Stimulated activated CD4-positive, alpha-beta T cell treated with anti-CD3 and anti-CD28 coated beads, Interleukin-2, amount 100 ng/mL, for 48 hours (primary cell): ENCODE measurements around the gene CCDC194.
A peak's percentile ranks its signal among the peaks of the same experiment; 100 is the strongest.

Experiments
- DNase-seq, 2 donors: peaks; one replicate each; pipeline ENCODE4 v3.0.0-alpha.2; 2020

CCDC194 gene

DNA sequence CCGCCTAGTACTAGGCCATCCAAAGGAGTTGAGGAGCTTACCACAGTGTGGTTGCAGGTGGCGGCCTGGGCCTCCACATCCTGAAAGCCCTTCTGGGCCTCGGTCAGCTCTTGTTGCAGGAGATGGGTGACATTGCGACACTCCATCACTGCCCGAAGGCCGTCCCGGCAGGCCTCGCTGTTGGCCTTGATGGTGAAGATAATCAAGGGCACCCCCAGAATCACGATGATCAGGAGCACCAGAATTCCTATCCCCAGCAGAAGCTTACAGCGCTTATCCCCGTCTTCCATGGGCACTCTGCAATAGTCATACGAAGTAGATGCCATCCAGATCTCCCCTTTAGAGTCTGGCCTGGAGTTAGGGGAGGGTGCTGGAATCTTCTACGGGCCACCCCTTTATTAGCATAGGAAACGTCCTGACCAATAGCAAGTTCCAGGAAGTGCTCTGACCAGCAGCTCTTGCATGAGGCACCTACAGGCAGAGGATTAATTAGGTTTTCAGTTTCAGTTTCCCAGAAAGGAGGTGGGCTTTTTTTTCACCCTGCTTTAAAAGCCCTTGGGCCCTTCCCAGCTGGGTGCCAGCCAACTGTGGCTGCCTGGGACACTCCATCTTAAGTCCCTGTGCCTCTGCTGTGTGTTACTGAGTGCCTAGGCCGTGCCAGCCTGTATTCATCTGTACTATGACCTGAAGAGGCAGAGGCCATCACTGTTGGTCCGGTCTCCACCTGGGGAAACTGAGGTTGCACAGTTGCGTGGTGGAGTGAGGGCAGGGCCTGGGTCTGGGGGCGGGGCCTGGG, 11.5 kb upstream of the CCDC194 start, which contains the start of gene BST2:
Gene BST2 (minus strand): TSS at position 381 of the 796 bp plus-strand sequence. CDS start 55 bp downstream, at position 326.
- DNase-seq, result no peak

DNA sequence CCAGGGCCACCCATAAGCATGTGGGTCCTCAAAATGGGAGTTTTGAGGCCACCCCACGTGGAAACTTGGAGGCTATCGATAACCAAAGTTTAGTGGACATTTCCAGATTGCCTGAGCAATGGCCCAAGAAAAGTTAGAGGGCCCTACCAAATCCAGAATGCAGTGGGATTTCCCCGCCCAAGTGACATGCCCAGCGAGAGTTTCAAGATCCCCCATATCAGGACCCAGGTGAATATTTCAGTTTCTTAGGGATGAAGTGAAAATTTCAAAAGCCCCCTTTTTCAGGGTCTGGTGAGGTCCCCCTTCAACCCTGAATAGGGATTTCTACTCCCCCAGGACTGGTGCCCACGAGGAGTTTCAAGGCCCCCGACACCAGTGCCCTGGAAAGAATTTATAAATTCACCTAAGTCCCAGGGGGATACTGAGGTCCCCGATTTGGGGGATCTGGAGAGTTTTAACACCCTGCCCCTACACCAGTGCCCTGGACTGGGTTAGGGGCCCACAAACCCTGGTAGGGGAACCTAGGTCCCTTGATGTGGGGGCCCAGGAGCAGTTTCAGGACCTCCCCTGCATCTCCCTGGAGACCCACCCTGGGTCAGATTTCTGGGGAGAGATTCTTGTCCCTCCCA, 10.7 kb upstream of the CCDC194 start:
- no peak for DNase-seq

DNA sequence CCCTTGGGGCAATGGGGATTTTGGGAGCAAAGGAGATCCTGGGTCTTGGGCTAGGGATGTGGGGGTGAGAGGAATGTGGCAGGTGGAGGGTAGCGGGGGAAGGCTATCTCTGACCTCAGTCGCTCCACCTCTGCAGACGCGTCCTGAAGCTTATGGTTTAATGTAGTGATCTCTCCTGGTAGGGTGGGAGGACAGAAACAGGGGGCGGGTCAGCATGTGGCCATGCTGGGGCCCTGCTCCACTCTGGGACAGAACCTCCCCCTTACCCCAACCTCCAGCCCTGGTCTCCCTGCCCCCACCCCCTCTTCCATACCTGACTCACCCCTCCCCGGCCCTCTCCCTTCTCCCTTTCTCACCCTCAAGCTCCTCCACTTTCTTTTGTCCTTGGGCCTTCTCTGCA, 10.0 kb upstream of the CCDC194 start:
- no peak for DNase-seq

- peak; percentile 47 to 59 for DNase-seq
These were observed 9.2 kb upstream of the CCDC194 start for GRCh38 chr19:17402982-17403855.

- DNase-seq, result no peak
These were observed 7.6 kb upstream of the CCDC194 start for GRCh38 chr19:17401628-17402027.

- DNase-seq, result no peak
These were observed 5.0 kb upstream of the CCDC194 start for GRCh38 chr19:17398902-17399527.

GRCh38 chr19:17394891-17395415, 957 bp upstream of the CCDC194 start:
- peak; percentile 66 to 81 for DNase-seq

GRCh38 chr19:17393002-17393401, 994 bp downstream of the CCDC194 start:
- no peak for DNase-seq

DNA sequence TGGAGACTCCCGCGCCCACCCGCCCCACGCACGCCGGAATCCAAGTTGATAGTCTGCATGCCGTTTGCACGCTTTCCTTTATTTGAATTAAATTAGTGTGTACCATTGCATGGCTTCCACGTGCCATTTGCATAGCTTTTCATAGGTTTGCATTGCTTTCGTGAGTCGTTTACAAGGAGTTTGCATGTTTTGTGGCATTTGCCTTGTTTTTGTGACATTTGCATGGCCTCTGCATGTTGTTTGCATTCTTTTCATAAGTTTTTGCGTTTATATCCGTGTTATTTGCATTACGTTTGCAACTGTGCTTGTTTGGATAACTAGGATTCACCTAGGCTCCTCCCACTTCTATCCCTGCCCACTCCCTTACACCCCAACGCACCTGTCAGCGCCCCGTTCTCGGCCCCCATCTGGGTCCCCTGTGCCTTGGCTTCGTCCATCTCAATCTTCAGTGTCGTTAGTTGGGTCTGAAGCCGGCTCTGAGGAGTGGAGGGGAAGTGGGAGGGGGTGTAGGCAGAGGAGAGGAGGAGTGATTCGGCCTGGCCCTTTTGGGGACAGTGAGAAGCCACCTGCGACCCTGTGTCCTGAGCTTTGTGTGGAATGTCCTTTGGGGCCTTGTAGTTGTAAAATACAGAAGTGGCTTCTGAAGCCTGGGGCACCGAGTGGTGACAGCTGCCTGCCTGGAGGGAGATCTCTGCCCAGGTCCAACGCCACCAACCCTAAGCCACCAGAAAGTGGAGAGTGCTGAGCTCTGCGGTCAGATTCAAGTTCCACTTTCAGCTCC, 2.4 kb downstream of the CCDC194 start:
- DNase-seq, result no peak

DNA sequence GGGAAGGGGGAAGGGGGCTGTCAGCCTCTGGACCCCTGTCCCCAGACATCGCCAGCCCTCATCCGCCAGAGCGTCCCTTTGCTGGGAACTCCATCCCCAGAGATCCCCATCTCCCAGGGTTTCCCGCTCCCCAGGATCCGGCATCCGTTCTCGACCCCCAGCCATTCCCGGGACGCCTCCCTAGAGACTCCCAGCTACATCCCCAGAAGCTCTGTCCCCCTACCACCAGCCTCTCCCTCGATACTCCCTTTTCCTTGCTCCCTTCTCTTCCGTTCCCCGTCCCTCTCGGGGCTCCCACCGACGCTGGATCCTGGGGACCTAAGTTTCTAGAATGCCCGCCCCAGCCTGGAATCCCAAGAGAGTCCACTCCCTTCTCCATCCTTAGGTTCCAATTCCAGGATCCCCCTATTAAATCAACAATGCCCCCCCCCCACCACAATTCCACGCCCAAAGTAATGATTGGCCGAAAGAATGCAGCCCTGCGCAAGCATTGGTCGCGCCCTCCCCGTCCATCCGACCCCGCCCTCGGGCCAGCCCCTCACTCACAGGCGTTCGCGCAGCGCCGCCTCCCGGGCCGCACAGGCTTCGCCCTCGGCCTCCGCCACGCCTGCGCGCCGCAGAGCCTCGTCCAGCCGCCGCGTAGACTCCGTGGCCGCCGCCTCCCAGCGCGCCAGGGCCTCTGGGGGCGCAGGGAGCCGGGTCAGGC, 3.2 kb downstream of the CCDC194 start:
- DNase-seq, result peak; percentile 87 to 89

DNA sequence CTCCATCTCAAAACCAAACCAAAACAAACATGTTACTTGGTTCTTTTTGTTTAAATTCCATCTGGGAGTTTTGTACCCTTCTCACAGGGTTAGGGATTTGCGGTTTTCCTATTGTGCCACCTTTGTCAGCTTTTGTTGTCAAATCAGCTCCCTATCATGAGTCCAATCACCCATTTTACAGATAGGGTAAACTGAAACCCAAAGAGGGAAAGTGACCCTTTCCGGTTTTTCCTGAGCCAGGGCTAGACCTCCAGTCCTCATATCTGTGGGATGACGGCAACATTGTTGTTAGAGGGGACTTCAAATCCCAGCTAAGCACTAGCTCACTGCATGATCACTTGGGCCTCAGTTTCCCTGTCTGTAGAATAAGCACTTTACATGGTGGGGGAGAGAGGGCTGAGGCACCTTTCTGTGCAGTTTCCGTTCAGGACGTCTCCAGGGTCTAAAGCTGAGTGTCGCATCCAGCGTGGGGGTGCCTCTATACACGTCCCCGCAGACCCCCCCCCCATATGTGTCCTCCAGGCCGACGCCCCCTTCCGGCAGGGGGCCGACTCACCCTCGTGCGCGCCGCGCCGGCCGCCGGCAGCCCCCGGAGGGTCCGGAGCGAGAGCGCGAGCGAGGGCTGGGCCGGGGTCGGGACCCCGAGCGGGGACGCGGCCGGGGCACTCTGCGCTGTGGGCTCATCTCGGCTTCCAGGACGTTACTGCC, 3.9 kb downstream of the CCDC194 start:
- no peak for DNase-seq

DNA sequence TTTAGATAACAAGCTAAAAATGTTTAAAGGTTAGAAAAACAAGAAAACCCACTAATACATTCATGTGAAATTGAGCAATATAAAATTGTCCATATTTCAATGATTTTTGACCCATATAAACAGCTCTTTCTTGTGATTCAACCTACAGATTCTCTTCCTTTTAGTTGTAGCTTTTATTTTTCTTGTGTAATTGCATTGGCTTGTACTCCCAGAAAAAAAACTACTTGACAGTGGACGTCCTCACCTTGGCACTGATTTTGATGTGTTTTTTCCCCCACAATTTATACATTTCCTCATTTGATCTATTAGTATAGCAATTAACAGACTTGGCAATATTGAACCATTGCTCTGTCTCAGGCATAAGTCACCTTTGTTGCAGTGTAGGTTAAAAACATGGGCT, 4.7 kb downstream of the CCDC194 start:
- no peak for DNase-seq

- DNase-seq, result peak; percentile 59 to 70
These were observed 8.0 kb downstream of the CCDC194 start for GRCh38 chr19:17385878-17386611.

DNA sequence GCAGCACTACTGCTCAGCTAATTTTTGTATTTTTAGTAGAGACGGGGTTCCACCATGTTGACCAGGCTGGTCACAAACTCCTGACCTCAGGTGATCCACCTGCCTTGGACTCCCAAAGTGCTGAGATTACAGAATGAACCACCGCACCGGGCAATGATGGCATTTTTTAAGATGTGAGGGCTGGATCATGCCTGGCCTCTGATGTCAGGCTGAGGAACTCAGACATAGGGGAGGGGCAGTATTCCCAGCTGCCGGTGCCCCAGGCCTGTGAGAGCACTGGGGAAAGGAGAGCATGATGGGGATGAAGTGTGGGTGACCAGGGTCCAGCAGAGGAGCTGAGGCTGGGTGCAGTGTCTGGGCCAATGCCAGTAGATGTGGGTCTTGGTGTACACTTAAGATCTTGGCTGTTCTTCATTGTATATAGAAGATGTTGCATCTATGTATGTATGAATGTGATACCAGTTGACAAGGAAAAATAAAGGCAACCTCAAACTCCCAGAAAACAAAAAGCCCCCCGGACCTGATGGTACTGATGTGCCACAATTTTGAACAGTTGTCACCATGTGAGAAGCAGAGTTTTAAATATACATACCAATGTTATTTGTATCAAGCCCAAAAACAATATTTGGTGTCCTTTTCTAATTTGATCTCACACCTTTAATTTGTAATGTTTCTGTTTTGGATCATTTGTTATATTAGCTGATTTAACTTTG, 13.4 kb downstream of the CCDC194 start:
- DNase-seq, result no peak

DNA sequence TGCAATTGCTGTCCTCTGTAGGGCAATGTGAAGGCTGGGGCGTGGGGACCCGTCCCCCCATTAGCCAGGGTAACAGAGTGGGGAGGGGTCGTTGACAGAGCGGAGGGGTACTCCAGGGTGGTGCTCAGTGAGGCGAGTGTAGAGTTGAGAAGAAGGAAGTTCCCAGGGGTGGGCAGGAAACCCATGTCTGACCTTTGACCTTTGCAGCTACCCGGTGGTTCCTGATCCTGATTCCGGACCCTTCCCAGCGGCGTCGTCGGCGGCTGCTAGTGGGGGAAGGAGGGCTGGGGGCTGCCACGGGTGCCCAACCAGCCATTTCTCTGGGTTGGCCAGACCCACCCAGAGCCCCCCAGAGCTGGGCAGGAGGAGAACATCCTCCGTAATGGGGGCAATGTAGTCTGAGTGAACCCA, 14.8 kb downstream of the CCDC194 start:
- DNase-seq, result no peak

DNA sequence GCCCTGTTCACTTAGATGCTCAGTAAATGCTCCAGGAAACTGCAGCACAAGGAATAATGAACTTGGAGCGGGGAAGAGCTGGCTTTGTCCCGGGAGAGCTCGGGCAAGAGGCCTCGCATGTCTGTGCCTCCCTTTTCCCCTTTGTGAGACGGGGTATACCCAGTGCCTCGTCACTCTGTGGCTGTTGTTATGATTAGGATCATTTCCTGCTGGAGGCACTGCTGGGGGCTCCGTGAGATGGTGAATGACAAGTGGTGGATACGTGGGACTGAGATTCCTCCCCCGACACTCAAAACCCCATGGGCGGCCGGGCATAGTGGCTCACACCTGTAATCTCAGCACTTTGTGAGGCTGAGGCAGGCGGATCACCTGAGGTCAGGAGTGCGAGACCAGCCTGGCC, 15.7 kb downstream of the CCDC194 start:
- no peak for DNase-seq

DNA sequence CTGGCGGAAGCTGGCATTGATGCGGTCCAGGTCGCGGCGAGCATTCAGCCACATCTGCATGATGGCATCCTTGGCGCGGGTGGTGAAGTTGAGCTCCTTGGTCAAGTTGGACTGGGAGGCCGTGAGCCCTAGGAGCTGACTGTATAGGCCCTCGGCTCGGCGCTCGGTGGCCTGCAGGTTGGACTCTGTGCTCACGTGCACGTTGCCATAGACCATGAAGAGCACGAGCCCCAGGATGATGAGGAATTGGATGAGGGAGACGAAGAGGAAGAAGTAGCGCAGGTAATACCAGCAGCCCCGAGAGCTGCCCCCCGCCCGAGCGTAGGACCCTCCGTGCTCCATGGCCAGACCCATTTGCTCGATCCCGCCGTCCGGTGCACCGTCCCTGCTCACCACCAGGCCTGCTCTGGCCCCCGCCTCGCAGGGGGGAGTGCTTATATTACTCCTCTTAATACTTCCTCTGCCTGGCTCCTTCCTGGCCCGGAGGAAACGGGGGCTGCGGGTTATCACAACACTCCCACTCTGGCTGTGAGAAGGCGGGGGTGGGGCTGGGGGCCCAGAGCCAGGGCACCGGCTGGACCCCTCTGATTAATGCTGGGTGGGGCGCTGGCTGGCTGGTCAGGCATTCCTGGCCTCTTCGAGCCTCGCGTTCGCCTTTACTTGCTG, 16.9 kb downstream of the CCDC194 start, which contains the start of gene PLVAP:
Gene PLVAP (minus strand): TSS at position 408 of the 666 bp plus-strand sequence. CDS start 54 bp downstream, at position 354.
- no peak for DNase-seq

DNA sequence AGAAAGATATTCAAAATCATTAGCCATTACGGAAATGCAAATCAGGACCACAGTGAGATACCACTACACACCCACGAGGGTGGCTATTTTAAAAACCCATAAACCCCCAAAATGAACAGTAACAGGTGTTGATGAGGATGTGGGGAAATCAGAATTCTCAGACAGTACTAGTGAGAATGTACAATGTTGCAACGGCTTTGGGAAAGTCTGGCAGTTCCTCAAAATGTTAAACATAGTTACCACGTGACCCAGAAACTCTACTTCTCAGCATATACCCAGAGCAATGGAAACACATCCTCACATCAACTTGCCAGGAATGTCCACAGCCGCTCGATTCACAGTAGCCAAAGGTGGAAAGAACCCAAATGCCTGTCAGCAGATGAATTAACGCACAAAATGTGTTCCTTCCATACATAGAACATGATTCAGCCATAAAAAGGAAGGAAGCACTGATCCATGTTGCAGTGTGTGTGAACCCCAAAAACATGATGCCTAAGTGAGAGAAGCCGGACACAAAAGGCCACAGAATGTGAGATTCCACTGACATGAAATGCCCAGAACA, 23.9 kb downstream of the CCDC194 start:
- no peak for DNase-seq
